D721Med (cell line): ENCODE measurements around the gene ZBTB33.

Experiments
- DNase-seq: peaks from one replicate; pipeline ENCODE4 v3.0.0; 2011; ENCODE audit warnings: low spot score; ENCODE audit not compliant: insufficient read length
- FAIRE-seq: peaks from 2 replicates; lab custom pipeline; 2011; peaks lifted over from hg19 to GRCh38; lab: Jason Lieb, UNC
- CTCF ChIP-seq: IDR thresholded peaks from 2 replicates; pipeline ENCODE4 v1.5.1; 2012; ENCODE audit warnings: mild to moderate bottlenecking, control low read depth; ENCODE audit not compliant: insufficient read depth; ENCODE audit errors: missing control alignments

The ZBTB33 gene

GRCh38 chrX:120223374-120223773, 27.2 kb upstream of the ZBTB33 start:
- DNase-seq (no peak), FAIRE-seq (no peak)
- no peak for TF ChIP-seq CTCF

DNA sequence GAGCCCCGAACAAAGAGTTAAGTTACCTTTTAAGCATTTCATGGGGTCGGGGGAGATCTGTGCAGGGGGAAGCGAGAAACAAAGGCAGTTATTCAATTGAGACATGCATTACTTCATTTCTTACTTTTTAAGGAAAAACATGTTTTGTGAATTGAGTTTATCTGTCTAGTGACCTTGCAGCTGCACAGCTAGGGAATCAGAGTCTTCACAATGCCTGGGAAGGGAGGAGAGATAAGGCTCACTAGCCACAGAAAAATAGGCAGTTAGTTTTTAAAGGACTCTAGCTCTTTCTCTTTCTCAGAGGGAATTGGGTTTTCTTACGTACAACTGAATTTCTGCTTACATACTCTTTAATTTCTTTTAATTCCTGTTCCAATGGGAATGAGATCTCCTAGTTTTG, 26.2 kb upstream of the ZBTB33 start:
- TF ChIP-seq CTCF, result no peak
- no peak for FAIRE-seq
- DNase-seq, result no peak

DNA sequence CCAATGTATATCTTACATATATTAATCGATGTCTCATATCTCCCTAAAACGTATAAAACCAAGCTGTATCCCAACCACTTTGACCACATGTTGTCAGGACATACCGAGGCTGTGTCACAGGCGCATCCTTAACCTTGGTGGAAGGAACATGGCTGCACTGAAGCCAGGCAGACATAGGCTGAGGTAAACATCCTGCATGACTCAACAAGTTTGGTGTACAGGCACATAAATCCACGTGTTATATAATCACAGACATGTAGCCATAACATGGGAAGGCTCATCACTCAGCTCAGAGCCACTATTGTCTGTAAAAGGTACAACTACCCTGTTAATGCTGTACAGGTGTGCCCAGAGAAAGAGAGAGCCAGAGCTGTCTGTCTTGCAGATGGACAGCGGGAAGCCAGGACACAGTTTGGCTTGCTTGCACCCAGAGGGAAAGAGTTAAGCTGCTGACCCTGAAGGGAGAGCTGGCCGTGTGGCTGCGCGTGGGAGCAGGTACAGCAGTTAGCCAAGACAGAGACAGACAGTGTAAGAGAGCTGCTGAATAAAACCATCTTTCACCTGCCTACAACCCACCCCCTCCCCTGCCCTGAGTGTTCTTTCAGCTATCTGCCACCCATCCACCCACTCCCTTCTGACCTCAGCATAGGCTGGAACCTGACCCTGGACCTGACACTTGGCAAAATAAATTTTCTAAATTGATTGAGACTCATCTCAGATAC, 22.3 kb upstream of the ZBTB33 start:
- TF ChIP-seq CTCF, result no peak
- DNase-seq (no peak), FAIRE-seq (no peak)

DNA sequence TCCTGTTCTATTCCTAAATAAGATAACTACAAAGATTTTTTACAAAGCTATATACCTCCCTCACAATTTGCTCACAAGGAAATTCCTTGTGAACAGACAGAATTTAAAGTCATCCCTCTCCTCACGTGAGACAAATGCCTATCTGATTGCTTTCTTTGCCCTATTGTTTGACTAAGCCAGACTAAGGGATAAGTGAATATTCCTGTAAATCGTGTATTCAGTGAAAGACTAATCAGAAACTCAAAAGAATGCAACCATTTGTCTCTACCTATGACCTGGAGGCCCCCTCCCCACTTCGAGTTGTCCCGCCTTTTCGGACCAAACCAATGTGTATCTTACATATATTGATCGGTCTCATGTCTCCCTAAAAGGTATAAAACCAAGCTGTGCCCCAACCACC, 15.3 kb upstream of the ZBTB33 start:
- FAIRE-seq, result no peak
- no peak for TF ChIP-seq CTCF
- no peak for DNase-seq

GRCh38 chrX:120236687-120237479, 13.7 kb upstream of the ZBTB33 start:
- DNase-seq (no peak), FAIRE-seq (no peak)
- no peak for TF ChIP-seq CTCF

DNA sequence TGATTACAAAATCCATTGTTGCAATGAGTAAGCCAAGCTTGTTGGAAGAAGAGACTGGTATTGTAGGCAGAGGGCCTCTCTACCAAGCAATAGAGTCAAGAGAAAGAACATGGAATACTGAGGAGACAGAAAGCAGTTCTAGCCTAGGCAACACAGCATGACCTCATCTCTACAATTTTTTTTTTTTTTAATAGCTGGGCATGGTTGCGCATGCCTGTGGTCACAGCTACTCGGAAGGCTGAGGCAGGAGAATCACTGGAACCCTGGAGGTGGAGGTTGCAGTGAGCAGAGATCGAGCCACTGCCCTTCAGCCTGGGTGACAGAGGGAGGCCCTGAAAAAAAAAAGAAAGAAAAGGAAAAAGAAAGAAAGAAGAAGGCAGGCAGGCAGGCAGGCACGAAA, 11.7 kb upstream of the ZBTB33 start:
- FAIRE-seq, result no peak
- DNase-seq, result no peak
- TF ChIP-seq CTCF, result no peak

DNA sequence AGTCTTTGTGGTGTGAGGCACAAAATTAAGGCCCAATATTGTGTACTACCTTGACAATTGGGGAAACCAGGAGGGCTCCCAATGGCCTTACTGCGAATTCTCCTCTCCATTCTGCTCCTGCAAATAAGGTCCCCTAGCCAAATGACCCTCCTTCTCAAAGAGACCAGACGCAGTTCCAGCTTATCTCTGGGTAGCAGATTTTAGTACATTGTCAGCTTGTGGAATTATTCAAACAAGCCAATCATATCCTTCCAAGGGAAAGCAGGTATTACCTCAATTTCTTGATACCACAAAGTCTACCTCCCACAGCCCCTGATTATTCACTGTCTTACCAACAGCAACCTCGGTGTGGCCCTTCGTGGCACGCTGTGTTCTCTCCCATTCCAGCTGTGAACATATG, 7.8 kb upstream of the ZBTB33 start:
- FAIRE-seq (no peak), DNase-seq (no peak)
- TF ChIP-seq CTCF, result no peak
